ENCODE results near the gene MSANTD2.

Gene MSANTD2

DNA sequence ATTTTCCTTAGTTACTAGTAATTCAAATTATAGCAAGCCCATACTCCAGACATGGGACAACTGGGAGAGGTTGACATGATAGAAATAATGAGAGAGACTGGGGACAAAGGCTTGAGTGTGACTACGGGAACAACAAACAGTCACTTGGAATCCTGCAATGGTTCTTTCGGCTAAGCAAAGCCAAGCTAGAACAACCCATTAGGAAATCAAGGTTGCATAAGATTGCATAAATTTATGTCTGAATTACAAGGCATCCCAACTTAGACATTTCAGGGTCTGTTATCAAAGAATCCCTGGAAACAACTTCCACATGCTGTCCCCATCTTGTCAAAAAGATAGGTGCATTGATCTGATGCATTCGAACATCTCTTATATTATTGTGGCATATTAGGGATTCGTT lies 70.6 kb downstream of the MSANTD2 start:
- no peak for DNase-seq (ENCODE audit: low spot score)

DNA sequence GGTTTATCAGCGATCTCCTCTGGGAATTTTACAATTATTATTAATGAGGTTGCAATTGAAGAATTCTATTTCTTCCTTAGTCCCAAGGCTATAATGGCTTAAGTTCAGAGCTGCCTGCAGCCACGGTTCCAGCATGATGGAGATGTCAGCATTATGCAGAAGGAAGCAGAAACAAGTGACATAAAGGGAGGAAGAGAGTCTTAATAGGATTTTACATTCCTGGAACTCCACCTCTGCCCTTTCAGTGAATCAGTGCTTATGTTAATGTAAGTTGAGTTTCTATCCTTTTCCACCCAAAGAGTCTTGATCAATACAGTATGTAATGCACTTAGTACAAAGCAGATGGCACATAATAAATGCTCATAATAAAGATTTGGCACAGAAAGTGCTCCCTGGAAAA lies 72.1 kb downstream of the MSANTD2 start:
- no peak for DNase-seq (ENCODE audit: low spot score)

DNA sequence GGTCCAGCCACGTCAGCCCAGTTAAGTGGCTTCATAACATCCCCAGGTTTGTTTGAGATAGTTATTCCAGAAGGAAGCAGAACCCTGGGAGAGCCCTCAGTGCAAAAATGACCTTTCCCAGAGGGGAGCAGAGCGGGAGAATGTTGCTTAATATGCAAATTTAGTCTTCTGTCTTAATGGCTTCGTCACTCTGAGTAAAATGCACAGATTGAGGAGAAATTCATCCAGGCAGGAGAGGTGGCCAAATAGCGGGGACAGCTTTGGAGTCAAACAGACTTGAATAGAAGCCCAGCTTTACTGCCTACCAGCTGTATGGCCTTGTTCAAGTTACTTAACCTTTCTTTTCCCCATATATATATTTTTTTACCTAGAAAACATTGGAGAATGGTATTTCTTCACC lies 72.7 kb downstream of the MSANTD2 start:
- no peak for DNase-seq (ENCODE audit: low spot score)

DNA sequence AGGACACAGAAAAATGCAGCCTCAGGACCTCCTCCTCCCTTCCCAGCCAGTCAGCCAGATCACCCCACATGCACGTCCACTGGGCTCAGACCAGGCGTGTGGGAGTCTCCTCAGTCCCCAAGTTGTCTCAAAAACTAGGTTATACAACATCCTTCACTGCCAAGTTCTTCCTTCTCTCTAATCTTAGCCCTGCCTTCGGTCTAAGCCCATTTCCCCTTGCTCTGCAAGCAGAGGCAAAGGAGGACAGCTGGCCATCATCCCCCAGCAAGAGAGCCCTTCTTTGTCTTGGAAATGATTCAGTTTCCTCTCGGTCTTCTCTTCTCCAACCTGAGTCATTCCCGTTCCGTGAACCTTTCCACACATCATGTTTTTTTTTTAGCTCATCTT lies 74.5 kb downstream of the MSANTD2 start:
- no peak for DNase-seq (ENCODE audit: low spot score)

DNA sequence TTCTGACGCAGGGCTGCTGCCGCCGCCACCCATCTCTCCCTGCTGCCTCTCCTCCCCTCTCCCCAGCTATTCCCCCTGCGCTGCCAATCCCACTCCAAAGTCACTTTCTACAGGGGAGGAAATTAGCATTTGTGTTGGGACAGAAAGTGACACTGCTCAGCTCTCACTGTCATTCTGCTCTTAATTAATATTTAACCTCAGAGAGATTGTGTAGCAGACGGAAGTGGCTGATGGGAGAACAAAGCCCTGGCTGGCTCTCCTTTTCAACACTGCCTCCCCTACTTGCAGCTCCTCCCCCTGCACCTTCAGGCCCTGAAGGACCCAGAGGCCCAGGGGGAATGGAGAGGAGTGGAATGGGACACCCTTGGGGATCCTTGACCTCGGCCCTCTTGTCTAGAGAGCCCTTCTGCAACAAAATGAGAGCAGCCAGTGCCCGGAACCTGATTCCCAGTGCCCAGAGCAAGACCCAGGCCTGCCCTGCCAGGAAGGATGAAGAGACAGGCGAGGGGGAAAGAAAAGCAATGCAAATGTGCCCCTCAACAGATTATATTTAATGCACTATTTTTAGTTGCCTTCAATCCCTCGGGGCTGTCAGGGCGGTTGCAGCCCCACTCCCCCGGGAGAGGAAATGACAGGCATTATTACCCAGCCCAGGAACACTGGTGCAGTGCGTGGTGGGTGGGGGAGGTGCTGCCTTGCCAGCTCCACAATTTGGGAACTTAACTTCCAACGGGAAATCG lies 75.1 kb downstream of the MSANTD2 start:
- no peak for DNase-seq (ENCODE audit: low spot score)

DNA sequence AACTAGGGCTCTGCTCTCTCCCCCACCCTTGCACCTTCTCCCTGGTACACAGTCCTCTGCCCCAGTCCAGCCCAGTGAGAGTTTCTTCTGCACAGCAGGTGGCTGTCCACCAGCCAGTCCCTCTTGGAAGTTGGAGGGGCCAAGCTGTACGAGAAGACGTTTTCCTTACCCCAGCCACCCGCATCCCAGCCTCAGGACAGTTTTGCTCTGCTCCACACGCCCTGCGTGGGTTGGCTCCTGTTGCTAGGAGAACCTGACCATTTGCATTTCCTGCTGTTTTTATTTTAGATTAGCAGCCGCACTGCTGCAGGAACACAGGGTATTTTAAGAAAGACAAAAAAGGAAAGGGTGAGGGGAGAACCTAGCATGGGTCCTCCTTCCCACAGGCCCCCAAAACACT lies 78.0 kb downstream of the MSANTD2 start:
- no peak for DNase-seq (ENCODE audit: low spot score)

DNA sequence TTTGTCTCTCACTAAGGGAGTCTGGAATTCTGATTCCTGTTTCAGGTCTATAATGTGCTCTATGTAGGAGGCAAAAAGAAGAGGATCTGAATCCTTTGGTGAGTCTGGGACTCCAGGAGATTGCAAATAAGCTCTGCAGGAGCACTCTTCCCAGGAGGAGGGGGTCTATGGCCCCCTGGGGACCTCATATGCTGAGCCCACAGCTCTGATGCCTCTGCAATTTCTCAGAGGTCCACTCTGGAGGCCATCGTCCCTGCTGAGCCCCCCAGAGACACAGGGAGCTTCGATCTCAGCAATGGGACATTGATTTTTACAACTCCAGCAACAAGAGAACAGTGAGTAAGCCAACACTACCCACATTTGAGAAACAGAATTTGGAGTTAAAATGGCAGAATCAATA lies 80.7 kb downstream of the MSANTD2 start:
- no peak for DNase-seq (ENCODE audit: low spot score)

DNA sequence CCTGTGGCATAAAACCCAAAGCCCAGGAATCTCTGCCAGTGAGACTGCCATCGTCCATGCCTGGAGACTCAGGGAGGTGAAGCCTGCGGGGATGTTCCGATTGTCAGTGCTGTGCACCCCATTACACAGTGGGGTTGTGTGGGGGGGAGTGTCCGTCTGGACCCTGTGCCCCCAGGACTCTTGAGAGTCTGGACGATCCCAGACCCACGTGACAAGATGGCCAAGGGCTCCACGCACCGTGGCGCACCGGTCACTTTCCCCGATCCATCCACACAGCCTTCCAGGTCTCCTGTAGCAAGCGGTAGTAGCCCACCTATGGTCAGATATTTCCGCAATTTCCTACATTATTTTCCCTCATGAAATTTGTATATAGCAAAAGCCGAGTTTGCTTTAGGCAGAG lies 81.4 kb downstream of the MSANTD2 start:
- no peak for DNase-seq (ENCODE audit: low spot score)

DNA sequence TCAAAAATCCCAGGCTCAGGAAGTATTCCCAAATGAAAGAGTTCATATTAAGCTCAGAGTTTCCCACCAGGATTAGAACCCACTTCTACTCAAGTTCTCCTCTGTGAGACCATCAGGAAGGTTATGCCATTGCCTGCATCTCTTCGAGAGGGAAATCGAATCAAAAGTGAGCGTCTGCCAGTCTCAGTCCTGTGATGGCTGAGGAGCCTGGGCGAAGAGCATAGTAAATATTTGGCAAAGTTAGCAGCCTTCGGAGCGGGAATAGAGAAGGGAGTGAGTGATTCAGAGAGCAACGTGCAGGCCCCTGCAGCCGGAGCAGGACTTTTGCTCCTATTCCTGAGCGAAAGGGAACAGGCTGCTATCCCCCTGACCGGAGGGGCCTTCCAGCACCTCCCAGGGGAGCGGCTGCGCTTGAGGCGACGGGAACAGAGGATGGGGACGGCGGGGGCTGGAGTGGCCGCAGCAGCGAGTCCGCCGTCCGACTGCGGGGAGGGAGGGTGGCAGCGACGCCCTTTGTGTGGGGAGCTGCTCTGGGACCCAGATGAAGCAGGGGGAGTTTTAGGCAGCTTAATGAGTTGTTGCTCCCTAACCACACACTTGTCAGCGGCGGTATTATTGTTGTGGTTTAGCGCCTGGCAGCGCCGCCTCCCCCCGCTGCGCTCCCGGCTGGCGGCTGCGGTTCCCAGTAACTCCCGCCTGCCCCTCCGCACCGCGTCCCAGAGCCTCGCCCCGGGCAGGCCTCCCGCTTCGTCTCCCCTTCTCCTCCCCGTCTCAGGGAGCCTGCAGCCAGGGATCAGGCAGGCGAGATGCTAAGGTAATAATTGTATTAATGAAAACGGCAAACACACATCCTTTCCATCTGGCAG lies 82.2 kb downstream of the MSANTD2 start:
- DNase-seq (ENCODE audit: low spot score) = no peak

DNA sequence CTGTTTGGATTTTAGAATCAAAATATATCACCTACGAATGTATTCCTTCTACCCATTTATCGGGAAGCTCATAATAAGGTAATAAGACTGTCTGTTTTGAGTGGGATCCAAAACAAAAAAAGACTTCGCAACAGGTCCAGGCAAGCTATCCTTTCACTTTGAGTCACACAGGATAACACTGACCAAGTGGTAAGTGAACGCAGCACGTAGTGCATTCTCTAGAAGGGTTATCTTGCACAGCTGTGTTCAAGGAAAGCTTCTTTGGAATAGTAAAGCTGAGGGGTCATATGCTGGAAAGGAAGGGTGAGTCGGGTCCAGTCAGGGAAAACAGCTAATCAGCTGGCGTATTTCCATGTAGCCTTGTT lies 82.8 kb downstream of the MSANTD2 start:
- no peak for DNase-seq (ENCODE audit: low spot score)

DNA sequence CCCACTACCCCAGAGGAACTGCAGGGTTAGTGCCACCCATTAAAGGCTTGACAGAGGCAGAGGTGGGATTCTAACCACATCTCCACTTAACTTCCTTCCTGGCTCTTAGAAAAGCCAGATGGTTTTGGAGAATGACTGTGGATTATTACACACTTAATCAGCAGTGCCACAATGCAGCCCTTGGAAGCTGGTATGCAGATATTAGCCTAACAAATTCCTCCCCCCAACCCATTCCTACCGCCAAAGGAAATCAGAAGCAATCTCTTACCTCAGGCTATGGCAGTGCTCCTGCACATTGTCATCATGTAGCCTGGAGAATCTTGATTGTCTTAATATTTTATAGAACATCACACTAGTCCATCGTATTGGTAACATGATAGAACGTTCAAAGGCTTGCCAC lies 83.6 kb downstream of the MSANTD2 start:
- no peak for DNase-seq (ENCODE audit: low spot score)

Data from hematopoietic multipotent progenitor cell treated with erythropoietin and hydrocortisone succinate and interleukin-3 and kit ligand, for 15 days (in vitro differentiated cells).